ENCODE data around the gene L3MBTL2. TPM values are rescaled to one million over a fixed set of nuclear protein-coding genes. Genes with fewer than 3 reads are reported as not detected.

The L3MBTL2 gene
- total RNA-seq, 1 donor from 2014 or later: 26.4 TPM

DNA sequence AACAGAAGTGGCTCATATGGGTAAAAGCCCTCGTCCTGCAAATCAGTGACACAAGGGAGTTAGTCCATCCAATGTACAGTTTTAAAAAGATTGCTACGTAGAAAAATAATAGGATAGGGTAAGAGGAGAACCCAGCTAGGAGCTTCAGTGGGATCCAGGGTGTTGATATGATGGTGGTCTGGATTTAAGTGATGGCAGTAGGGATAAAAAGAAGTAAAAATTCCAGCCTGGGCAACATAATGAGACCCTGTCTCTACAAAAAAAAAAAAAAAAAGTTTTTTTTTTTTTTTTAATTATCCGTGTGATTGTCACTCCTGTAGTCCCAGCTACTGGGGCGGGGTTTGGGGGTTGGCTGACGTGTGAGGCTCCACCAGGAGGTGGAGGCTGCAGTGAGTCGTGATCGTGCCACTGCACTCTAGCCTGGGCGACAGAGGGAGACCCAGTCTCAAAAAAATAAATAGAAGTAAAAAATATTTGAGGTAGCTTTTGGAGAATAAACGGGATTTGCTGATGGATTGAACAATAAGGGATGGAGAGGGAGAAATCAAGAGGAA, 7.0 kb upstream of the L3MBTL2 start:
- Mint-ChIP-seq H3K27ac (peak overlapping the region; percentile 60), H3K9me3 (no peaks in the 10 kb centered on the region), H3K4me1 (peaks cover 15% of the 10 kb centered on the region), H3K36me3 (no peaks in the 10 kb centered on the region), H3K27me3 (ENCODE audit: low read depth) (peaks cover 37% of the 10 kb centered on the region), H3K4me3 (peak overlapping the region; percentile 79)
- TF ChIP-seq, protein P1, sequence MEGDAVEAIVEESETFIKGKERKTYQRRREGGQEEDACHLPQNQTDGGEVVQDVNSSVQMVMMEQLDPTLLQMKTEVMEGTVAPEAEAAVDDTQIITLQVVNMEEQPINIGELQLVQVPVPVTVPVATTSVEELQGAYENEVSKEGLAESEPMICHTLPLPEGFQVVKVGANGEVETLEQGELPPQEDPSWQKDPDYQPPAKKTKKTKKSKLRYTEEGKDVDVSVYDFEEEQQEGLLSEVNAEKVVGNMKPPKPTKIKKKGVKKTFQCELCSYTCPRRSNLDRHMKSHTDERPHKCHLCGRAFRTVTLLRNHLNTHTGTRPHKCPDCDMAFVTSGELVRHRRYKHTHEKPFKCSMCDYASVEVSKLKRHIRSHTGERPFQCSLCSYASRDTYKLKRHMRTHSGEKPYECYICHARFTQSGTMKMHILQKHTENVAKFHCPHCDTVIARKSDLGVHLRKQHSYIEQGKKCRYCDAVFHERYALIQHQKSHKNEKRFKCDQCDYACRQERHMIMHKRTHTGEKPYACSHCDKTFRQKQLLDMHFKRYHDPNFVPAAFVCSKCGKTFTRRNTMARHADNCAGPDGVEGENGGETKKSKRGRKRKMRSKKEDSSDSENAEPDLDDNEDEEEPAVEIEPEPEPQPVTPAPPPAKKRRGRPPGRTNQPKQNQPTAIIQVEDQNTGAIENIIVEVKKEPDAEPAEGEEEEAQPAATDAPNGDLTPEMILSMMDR (IDR thresholded peaks at IDR 0.05; ENCODE audit: unreplicated experiment): no peak
- DNase-seq (ENCODE audit: low spot score in 2 of 2, unreplicated experiment in 2 of 2): no peak

- DNase-seq (ENCODE audit: low spot score in 2 of 2, unreplicated experiment in 2 of 2): no peak
- Mint-ChIP-seq H3K4me1 (peaks cover 27% of the 10 kb centered on the region), H3K27ac (peak overlapping the region; percentile 83), H3K27me3 (ENCODE audit: low read depth) (peaks cover 34% of the 10 kb centered on the region), H3K4me3 (no peak overlapping the region), H3K36me3 (no peaks in the 10 kb centered on the region), H3K9me3 (no peaks in the 10 kb centered on the region)
- TF ChIP-seq, protein P1 (IDR thresholded peaks at IDR 0.05; ENCODE audit: unreplicated experiment): no peak
Observed at GRCh38 chr22:41201141-41201540, 4.0 kb upstream of the L3MBTL2 start.

GRCh38 chr22:41203118-41203517, 2.0 kb upstream of the L3MBTL2 start:
- H3K36me3 Mint-ChIP-seq: peaks cover 2% of the 10 kb centered on the region
- no peaks in the 10 kb centered on the region for H3K9me3 Mint-ChIP-seq
- no peak for DNase-seq (ENCODE audit: low spot score in 2 of 2, unreplicated experiment in 2 of 2)
- H3K4me1 Mint-ChIP-seq: peaks cover 23% of the 10 kb centered on the region
- TF ChIP-seq, protein P1 (IDR thresholded peaks at IDR 0.05; ENCODE audit: unreplicated experiment): no peak
- H3K27ac Mint-ChIP-seq: no peak overlapping the region
- H3K4me3 Mint-ChIP-seq: no peak overlapping the region
- H3K27me3 Mint-ChIP-seq (ENCODE audit: low read depth): peaks cover 23% of the 10 kb centered on the region

GRCh38 chr22:41204066-41204465, 1.0 kb upstream of the L3MBTL2 start:
- Mint-ChIP-seq H3K27me3 (ENCODE audit: low read depth) (peaks cover 17% of the 10 kb centered on the region), H3K36me3 (peaks cover 4% of the 10 kb centered on the region), H3K4me3 (no peak overlapping the region), H3K4me1 (peaks cover 19% of the 10 kb centered on the region), H3K9me3 (no peaks in the 10 kb centered on the region), H3K27ac (peak overlapping the region; percentile 19)
- DNase-seq (ENCODE audit: low spot score in 2 of 2, unreplicated experiment in 2 of 2): no peak
- TF ChIP-seq, protein P1 (IDR thresholded peaks at IDR 0.05; ENCODE audit: unreplicated experiment): no peak

DNA sequence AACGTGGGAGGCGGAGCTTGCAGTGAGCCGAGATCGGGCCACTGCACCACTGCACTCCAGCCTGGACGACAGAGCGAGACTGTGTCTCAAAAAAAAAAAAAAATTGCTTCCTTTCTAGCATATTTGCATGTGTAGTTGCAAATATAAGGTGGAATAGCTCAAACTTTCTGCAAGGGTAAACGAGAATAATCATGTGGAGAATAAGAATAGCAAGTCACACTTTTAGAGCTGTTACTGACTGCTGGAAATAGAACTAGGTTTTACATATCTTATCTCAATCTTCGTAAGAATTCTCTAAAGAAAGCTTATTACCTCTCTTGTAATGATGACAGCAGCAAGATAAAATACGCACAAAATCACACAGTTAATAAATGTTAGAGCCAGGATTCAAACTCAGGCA, 1.6 kb downstream of the L3MBTL2 start:
- H3K27me3 Mint-ChIP-seq (ENCODE audit: low read depth): peaks cover 8% of the 10 kb centered on the region
- peaks cover 11% of the 10 kb centered on the region for H3K4me1 Mint-ChIP-seq
- TF ChIP-seq, protein P1 (IDR thresholded peaks at IDR 0.05; ENCODE audit: unreplicated experiment): no peak
- H3K36me3 Mint-ChIP-seq: peaks cover 15% of the 10 kb centered on the region
- H3K27ac Mint-ChIP-seq: no peak overlapping the region
- no peak for DNase-seq (ENCODE audit: low spot score in 2 of 2, unreplicated experiment in 2 of 2)
- H3K9me3 Mint-ChIP-seq: no peaks in the 10 kb centered on the region
- peak overlapping the region; percentile 51 for H3K4me3 Mint-ChIP-seq

DNA sequence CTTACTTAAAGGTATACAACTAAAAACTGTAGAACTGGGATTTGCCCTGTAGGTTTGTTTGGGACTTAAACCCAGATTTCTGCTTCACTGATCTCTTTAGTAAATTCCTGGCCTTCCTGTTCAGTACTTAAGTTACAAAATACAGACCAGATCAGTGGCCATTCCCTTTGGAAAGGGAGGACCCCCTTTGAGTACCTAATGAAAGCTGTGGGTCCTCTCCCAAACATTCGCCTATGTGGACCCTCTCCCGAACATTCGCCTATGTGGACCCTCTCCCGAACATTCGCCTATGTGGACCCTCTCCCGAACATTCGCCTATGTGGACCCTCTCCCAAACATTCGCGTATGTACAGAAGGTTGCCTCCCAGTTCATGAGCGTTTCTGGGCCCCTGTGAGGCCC, 10.3 kb downstream of the L3MBTL2 start:
- no peak overlapping the region for H3K4me3 Mint-ChIP-seq
- H3K27me3 Mint-ChIP-seq (ENCODE audit: low read depth): no peaks in the 10 kb centered on the region
- TF ChIP-seq, protein P1 (IDR thresholded peaks at IDR 0.05; ENCODE audit: unreplicated experiment): no peak
- peaks cover 56% of the 10 kb centered on the region for H3K36me3 Mint-ChIP-seq
- H3K27ac Mint-ChIP-seq: no peak overlapping the region
- DNase-seq (ENCODE audit: low spot score in 2 of 2, unreplicated experiment in 2 of 2): no peak
- H3K9me3 Mint-ChIP-seq: peaks cover 16% of the 10 kb centered on the region
- peaks cover 8% of the 10 kb centered on the region for H3K4me1 Mint-ChIP-seq

Data from mesothelial cell of epicardium (in vitro differentiated cells).